GM20000 (cell line): ENCODE results near the gene OTUD3.

Experiments used
- DNase-seq: peaks from one replicate; pipeline ENCODE4 v3.0.0; 2012; ENCODE audit warnings: low spot score
- TF ChIP-seq, protein P1 (sequence below): IDR thresholded peaks from 2 replicates; pipeline ENCODE4 v1.5.1; 2012; ENCODE audit warnings: mild to moderate bottlenecking, control low read depth; ENCODE audit errors: extremely low read depth, missing control alignments

OTUD3 gene

DNA sequence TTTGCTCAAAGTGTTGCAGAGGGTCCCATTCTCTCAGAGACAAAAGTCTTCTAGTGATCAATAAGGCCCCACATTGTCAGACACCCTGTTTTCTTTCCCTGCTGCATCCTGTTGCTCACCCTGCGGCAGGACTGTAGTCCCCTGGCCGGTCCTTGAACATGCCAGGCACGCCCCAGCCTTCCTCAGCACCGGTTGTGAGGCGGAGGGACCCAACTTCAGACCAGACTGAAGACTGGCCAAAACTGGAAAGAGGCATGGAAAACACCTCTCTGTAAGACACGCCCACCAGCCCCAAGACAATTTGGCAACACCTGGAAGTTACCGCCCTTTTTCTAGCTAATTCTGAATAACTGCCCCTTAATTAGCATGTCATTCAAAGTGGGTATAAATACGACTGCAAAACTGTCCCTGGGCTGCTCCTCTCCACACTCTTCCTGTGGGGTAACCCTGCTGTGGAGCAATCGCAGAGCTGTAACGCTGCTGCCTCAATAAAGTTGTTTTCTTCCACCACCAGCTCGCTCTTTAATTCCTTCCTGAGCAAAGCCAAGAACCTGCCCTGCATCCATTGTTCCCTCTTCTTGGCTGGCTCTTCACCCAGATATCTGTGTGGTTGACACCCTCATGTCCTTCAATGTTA lies 73.5 kb downstream of the OTUD3 start:
- no peak for DNase-seq
- TF ChIP-seq, protein P1, sequence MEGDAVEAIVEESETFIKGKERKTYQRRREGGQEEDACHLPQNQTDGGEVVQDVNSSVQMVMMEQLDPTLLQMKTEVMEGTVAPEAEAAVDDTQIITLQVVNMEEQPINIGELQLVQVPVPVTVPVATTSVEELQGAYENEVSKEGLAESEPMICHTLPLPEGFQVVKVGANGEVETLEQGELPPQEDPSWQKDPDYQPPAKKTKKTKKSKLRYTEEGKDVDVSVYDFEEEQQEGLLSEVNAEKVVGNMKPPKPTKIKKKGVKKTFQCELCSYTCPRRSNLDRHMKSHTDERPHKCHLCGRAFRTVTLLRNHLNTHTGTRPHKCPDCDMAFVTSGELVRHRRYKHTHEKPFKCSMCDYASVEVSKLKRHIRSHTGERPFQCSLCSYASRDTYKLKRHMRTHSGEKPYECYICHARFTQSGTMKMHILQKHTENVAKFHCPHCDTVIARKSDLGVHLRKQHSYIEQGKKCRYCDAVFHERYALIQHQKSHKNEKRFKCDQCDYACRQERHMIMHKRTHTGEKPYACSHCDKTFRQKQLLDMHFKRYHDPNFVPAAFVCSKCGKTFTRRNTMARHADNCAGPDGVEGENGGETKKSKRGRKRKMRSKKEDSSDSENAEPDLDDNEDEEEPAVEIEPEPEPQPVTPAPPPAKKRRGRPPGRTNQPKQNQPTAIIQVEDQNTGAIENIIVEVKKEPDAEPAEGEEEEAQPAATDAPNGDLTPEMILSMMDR = no peak

DNA sequence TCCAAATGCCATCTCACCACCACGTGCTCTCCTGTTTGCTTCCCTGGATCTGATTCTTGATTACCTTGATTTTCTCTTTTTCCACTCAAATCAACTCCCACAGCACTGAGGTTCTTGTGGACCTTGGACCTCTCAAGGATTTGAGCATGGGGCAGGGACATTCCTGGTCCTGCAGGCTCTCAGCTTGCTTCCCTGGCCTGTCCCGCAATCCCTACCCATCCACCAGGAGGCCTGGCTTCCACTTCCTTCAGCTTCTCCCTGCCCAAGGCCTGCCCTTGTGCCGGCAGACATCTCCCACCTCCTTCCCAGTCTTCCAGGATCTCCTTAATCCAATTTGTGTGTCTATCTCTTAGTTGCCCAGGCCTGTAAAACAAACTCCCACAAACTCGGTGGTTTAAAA lies 75.6 kb downstream of the OTUD3 start:
- TF ChIP-seq, protein P1 = no peak
- DNase-seq = no peak

GRCh38 chr1:19960591-19960990 lies 78.4 kb downstream of the OTUD3 start:
- DNase-seq = no peak

More at GRCh38 chr1:19960591-19960990, 78.4 kb downstream of the OTUD3 start:
- TF ChIP-seq, protein P1 = no peak
